ENCODE results near the gene HIGD2A. TPM values are rescaled to one million over a fixed set of nuclear protein-coding genes. Genes with fewer than 3 reads are reported as not detected.

The HIGD2A gene
- total and polyA plus RNA-seq, 4 donors: 18.4 to 127 (median 67.8) TPM

DNA sequence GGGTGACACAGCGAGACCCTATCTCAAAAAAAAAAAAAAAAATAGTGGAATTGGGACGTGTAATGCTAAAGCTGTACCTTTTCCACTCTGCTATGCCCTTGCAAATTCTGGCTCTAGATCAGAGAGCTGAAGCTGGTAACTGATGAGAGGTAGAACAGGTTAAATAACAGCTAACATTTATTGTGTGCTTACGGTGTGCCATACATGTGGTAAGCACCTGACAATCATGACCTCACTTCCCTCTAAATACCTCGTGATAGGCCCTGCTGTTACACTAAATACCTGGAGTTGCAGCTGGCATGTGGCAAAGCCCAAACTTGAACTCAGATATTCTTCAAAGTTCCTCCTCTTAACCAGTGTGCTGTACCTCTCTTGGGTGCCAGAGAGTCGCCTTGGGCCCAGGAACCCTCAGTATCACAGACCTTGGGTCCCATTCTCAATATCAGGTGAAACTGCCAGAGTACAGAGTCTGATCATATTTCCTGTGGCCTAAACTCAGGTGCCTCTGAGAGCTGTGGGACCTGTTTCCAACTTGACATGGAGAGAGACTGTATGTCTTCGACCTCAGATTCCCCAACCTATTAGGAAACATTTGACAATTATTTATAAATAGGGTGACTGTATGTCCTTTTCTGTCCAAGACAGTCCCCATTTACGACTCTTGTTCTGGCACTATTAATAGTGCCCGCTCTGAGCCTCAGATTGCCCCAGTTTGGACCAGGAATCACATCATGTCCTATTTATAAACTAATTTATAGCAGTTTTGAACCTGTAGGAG lies 18.4 kb upstream of the HIGD2A start:
- H3K27me3 ChIP-seq (ENCODE audit: control insufficient read depth in 4 of 4, insufficient read depth in 4 of 4, low read length in 3 of 4): no peaks in the 10 kb centered on the region
- 91% methylated on average over 8 of the region's 8 CpGs for WGBS
- no peaks in the 10 kb centered on the region for H3K9me3 ChIP-seq (ENCODE audit: control insufficient read depth in 4 of 4, low read length in 3 of 4)
- peaks cover 0 to 11% (median 6%) of the 10 kb centered on the region in 4 donors for H3K4me1 ChIP-seq (ENCODE audit: control insufficient read depth in 4 of 4, insufficient read depth in 4 of 4, low read length in 3 of 4)
- no peak overlapping the region for H3K9ac ChIP-seq (ENCODE audit: low read depth in 1 of 2, low read length in 2 of 2)
- no peak for DNase-seq (ENCODE audit: low spot score)
- H3K36me3 ChIP-seq (ENCODE audit: control insufficient read depth in 4 of 4, insufficient read depth in 3 of 4, low read depth in 1 of 4, low read length in 3 of 4): no peaks in the 10 kb centered on the region
- H3K27ac ChIP-seq (ENCODE audit: low read depth in 1 of 2, low read length in 2 of 2): no peak overlapping the region
- no peak overlapping the region for H3K4me3 ChIP-seq (ENCODE audit: low read depth in 1 of 3, low read length in 3 of 3)
- TF ChIP-seq NR2F2 (IDR thresholded peaks at IDR 0.05) (no peak), JUND (IDR thresholded peaks at IDR 0.05) (no peak), YY1 (IDR thresholded peaks at IDR 0.05) (no peak), ATF3 (IDR thresholded peaks at IDR 0.05) (no peak), FOXA2 (IDR thresholded peaks at IDR 0.05) (no peak), SP1 (IDR thresholded peaks at IDR 0.05) (no peak), HNF4A (conservative IDR thresholded peaks at IDR 0.05) (no peak), CTCF (IDR thresholded peaks at IDR 0.05; ENCODE audit: low read depth, low read length, missing input control) (no peak), HNF4G (IDR thresholded peaks at IDR 0.05) (no peak), EGR1 (IDR thresholded peaks at IDR 0.05; ENCODE audit: low read depth in 2 of 2) (no peak)
- TF ChIP-seq, protein P1, sequence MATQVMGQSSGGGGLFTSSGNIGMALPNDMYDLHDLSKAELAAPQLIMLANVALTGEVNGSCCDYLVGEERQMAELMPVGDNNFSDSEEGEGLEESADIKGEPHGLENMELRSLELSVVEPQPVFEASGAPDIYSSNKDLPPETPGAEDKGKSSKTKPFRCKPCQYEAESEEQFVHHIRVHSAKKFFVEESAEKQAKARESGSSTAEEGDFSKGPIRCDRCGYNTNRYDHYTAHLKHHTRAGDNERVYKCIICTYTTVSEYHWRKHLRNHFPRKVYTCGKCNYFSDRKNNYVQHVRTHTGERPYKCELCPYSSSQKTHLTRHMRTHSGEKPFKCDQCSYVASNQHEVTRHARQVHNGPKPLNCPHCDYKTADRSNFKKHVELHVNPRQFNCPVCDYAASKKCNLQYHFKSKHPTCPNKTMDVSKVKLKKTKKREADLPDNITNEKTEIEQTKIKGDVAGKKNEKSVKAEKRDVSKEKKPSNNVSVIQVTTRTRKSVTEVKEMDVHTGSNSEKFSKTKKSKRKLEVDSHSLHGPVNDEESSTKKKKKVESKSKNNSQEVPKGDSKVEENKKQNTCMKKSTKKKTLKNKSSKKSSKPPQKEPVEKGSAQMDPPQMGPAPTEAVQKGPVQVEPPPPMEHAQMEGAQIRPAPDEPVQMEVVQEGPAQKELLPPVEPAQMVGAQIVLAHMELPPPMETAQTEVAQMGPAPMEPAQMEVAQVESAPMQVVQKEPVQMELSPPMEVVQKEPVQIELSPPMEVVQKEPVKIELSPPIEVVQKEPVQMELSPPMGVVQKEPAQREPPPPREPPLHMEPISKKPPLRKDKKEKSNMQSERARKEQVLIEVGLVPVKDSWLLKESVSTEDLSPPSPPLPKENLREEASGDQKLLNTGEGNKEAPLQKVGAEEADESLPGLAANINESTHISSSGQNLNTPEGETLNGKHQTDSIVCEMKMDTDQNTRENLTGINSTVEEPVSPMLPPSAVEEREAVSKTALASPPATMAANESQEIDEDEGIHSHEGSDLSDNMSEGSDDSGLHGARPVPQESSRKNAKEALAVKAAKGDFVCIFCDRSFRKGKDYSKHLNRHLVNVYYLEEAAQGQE (IDR thresholded peaks at IDR 0.05): no peak

DNA sequence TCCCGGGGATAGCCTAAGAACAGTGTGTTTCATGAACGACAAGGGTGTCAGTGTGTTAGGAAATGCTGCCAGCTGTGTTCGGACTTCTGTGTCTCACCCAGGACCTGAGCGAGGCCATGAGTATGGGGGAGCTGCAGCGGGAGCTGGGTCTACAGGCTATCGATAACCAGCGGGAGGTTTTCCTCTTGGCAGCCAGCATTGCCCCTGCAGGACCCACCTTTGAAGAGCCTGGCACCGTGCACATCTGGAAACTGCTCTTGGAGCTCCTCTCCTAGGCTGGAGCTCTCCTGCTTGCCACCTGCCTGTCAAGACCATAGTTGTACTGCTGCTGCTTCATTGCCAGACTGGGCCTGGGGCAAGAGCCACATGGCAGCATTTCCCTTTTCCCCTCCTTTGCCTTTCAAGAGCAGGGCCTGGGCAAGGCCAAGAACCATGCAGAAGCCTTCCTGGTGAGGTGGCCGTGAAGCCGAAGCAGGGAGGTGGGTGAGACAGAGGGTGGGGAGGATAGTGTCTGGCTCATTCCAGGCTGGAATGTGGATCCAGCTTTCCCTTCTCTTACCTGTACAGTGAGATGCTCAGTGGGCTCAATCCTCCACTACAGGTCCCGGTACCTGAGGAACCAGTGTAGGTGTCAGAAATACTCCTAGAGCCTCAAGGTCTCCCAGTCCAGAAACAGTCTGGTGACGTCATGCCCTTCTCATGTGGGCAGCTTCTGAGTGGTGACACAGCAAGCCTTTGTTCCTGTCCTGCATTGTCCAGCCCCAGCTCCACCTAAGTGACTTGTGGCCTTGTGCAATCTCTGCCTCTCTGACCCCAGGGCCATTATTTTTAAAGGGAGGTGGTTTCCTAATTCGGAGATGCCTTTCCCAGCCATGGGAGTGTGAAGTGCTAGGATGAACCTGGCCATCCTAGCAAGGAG lies 16.7 kb upstream of the HIGD2A start:
- Histone ChIP-seq H3K9me3 (ENCODE audit: control insufficient read depth in 4 of 4, low read length in 3 of 4) (no peaks in the 10 kb centered on the region), H3K4me3 (ENCODE audit: low read depth in 1 of 3, low read length in 3 of 3) (no peak overlapping the region), H3K9ac (ENCODE audit: low read depth in 1 of 2, low read length in 2 of 2) (no peak overlapping the region), H3K4me1 (ENCODE audit: control insufficient read depth in 4 of 4, insufficient read depth in 4 of 4, low read length in 3 of 4) (no peaks in the 10 kb centered on the region), H3K36me3 (ENCODE audit: control insufficient read depth in 4 of 4, insufficient read depth in 3 of 4, low read depth in 1 of 4, low read length in 3 of 4) (no peaks in the 10 kb centered on the region), H3K27me3 (ENCODE audit: control insufficient read depth in 4 of 4, insufficient read depth in 4 of 4, low read length in 3 of 4) (no peaks in the 10 kb centered on the region), H3K27ac (ENCODE audit: low read depth in 1 of 2, low read length in 2 of 2) (no peak overlapping the region)
- no peak for DNase-seq (ENCODE audit: low spot score)
- 94% methylated on average over 13 of the region's 13 CpGs for WGBS
- no peak for TF ChIP-seq FOXA2 (IDR thresholded peaks at IDR 0.05)
- no peak for TF ChIP-seq EGR1 (IDR thresholded peaks at IDR 0.05; ENCODE audit: low read depth in 2 of 2)
- TF ChIP-seq HNF4A (conservative IDR thresholded peaks at IDR 0.05): no peak
- no peak for TF ChIP-seq FOXA1 (IDR thresholded peaks at IDR 0.05)
- no peak for TF ChIP-seq RAD21 (IDR thresholded peaks at IDR 0.05)
- TF ChIP-seq TAF1 (conservative IDR thresholded peaks at IDR 0.05): no peak
- TF ChIP-seq, protein P2, sequence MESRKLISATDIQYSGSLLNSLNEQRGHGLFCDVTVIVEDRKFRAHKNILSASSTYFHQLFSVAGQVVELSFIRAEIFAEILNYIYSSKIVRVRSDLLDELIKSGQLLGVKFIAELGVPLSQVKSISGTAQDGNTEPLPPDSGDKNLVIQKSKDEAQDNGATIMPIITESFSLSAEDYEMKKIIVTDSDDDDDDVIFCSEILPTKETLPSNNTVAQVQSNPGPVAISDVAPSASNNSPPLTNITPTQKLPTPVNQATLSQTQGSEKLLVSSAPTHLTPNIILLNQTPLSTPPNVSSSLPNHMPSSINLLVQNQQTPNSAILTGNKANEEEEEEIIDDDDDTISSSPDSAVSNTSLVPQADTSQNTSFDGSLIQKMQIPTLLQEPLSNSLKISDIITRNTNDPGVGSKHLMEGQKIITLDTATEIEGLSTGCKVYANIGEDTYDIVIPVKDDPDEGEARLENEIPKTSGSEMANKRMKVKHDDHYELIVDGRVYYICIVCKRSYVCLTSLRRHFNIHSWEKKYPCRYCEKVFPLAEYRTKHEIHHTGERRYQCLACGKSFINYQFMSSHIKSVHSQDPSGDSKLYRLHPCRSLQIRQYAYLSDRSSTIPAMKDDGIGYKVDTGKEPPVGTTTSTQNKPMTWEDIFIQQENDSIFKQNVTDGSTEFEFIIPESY (IDR thresholded peaks at IDR 0.05): no peak
- no peak for TF ChIP-seq NR2F2 (IDR thresholded peaks at IDR 0.05)

All from liver (tissue), 9 donors.